GM23248 (cell line): ENCODE results near the gene CPLX1. TPM values are rescaled to one million over a fixed set of nuclear protein-coding genes. Genes with fewer than 3 reads are reported as not detected.

ENCODE experiments used
- DNase-seq: peaks from one replicate; pipeline ENCODE4 v3.0.0-alpha.2; 2015
- H2AFZ ChIP-seq: fragments of 200-600 bp; sonication (generic); 2 replicates; pipeline ENCODE4 v1.6.1; 2016; ENCODE audit warnings: antibody characterized with exemption
- H3F3A ChIP-seq: fragments of 200-600 bp; sonication (generic); 2 replicates; pipeline ENCODE4 v1.6.1; 2016; ENCODE audit warnings: mild to moderate bottlenecking, antibody characterized with exemption, mixed run types; ENCODE audit not compliant: insufficient read depth
- H3K27ac ChIP-seq: fragments of 200-600 bp; sonication (generic); 2 replicates; pipeline ENCODE4 v1.5.1; 2016; ENCODE audit warnings: mild to moderate bottlenecking
- H3K27me3 ChIP-seq: fragments of 200-600 bp; sonication (generic); replicated peaks from 2 replicates; pipeline ENCODE4 v1.6.1; 2016; ENCODE audit warnings: mild to moderate bottlenecking; ENCODE audit not compliant: insufficient read depth
- H3K36me3 ChIP-seq: fragments of 200-600 bp; sonication (generic); 2 replicates; pipeline ENCODE4 v1.6.1; 2016; ENCODE audit warnings: low read depth, mild to moderate bottlenecking
- H3K4me1 ChIP-seq: fragments of 200-600 bp; sonication (generic); 2 replicates; pipeline ENCODE4 v1.6.1; 2016; ENCODE audit warnings: mild to moderate bottlenecking; ENCODE audit not compliant: insufficient read depth
- H3K4me2 ChIP-seq: fragments of 200-600 bp; sonication (generic); one replicate; pipeline ENCODE4 v1.6.1; 2016; ENCODE audit warnings: mild to moderate bottlenecking; ENCODE audit not compliant: unreplicated experiment
- H3K4me3 ChIP-seq: fragments of 200-600 bp; sonication (generic); 2 replicates; pipeline ENCODE4 v1.5.1; 2016; ENCODE audit warnings: mild to moderate bottlenecking
- H3K79me2 ChIP-seq: fragments of 200-600 bp; sonication (generic); 2 replicates; pipeline ENCODE4 v1.6.1; 2016; ENCODE audit warnings: mild to moderate bottlenecking; ENCODE audit not compliant: insufficient read depth
- H3K9ac ChIP-seq: fragments of 200-600 bp; sonication (generic); 2 replicates; pipeline ENCODE4 v1.6.1; 2016; ENCODE audit warnings: mild to moderate bottlenecking
- H3K9me2 ChIP-seq: fragments of 200-600 bp; sonication (generic); 2 replicates; pipeline ENCODE4 v1.6.1; 2016; ENCODE audit warnings: mixed run types, mild to moderate bottlenecking, moderate library complexity; ENCODE audit not compliant: insufficient read depth
- H3K9me3 ChIP-seq: fragments of 200-600 bp; sonication (generic); one replicate; pipeline ENCODE4 v1.6.1; 2017; ENCODE audit warnings: low read depth
- H4K20me1 ChIP-seq: fragments of 200-600 bp; sonication (generic); 2 replicates; pipeline ENCODE4 v1.6.0; 2016; ENCODE audit not compliant: insufficient read depth
- EZH2 ChIP-seq: fragments of 200-600 bp; sonication (generic); IDR thresholded peaks from 2 replicates; pipeline ENCODE4 v1.6.1; 2018; ENCODE audit warnings: antibody characterized with exemption, mild to moderate bottlenecking; ENCODE audit not compliant: insufficient read depth, poor library complexity, severe bottlenecking
- EZH2phosphoT487 ChIP-seq: fragments of 200-600 bp; sonication (generic); IDR thresholded peaks from 2 replicates; pipeline ENCODE4 v1.6.1; 2018; ENCODE audit warnings: antibody characterized with exemption, moderate library complexity, mild to moderate bottlenecking, low read depth; ENCODE audit not compliant: insufficient read depth
- WGBS, 2 experiments: methylation state at CpG; one replicate each; pipeline ENCODE4 v1.1.6; 2015 to 2017; ENCODE audit warnings: low lambda C conversion rate in 2 of 2, low coverage in 1 of 2; ENCODE audit errors: missing lambda C conversion rate in 2 of 2; 5-methylcytosine and 5-hydroxymethylcytosine counted together
- in situ Hi-C: fragments of 300-500 bp; cut with MboI; formaldehyde crosslinking; loops from 2 replicates; pipeline ENCODE4 v1.15.0; 2020
- polyA plus RNA-seq: library from polyadenylated mRNA; unstranded; fragments of >200 nt; fragmentation: Nextera tagmentation; extraction: Ambion mirVana; gene quantifications from 2 replicates; pipeline ENCODE4 v1.2.1, GENCODE V29; 2016
- total RNA-seq: library from RNA; depleted of rRNA; stranded (reverse); fragments of >200 nt; shearing (Covaris generic); gene quantifications from 2 replicates; pipeline ENCODE4 v1.2.3, GENCODE V29; 2014

The CPLX1 gene
- total and polyA plus RNA-seq, 2 experiments from 2014 or later, result not detected

DNA sequence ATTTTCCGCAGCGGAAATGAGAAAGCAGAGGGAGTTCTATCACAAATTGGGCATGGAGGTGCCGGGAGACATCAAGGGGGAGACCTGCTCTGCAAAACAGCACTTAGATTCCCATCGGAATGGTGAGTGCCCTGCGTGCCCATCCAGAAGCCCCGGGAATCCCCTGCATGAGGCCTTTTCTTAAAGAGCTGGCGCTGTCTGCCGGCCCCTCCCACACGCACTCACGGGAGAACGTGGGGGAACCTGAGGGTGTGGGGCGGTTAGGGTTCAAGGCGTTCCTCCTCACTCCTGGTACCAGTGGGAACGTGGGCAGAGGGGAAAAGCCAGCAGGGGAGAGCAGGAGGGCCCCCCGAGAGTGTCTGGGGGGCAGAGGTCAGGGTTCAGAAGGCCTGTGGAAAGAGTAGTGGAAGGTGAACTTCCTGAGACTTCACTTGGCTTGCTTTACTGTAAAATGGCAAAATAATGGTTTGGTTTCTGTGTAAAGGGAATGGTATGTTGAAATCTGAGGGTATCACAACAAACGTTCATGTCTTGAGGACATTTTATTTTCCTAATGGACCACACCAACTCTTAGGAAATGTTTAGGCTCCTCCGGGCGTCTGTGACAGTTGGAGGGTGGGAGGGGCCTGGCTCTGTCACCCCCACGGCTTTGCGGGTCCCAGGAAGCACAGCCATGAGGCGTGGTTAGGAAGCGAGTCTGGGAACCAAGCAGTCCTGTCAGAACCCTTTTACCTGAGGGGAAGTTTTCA is 82.3 kb downstream of the CPLX1 start:
- Histone ChIP-seq H3F3A (peaks cover 14% of the 10 kb centered on the region; the same call in 1 of the 2 replicates), H3K27ac (no peak overlapping the region), H3K4me1 (no peaks in the 10 kb centered on the region), H3K9me3 (no peaks in the 10 kb centered on the region), H4K20me1 (no peaks in the 10 kb centered on the region), H2AFZ (no peak overlapping the region), H3K4me2 (no peak overlapping the region), H3K36me3 (peaks cover 5% of the 10 kb centered on the region; the same call in 1 of the 2 replicates), H3K9ac (no peak overlapping the region), H3K79me2 (0 out of 2 replicates have a peak, but pooled peaks cover under 1% of the 10 kb centered on the region), H3K27me3 (no peaks in the 10 kb centered on the region), H3K4me3 (no peak overlapping the region), H3K9me2 (no peaks in the 10 kb centered on the region)
- no peak for TF ChIP-seq EZH2
- TF ChIP-seq EZH2phosphoT487, result no peak
- peak; percentile 23 for DNase-seq
- in situ Hi-C loops, result no loop called here
- WGBS, 2 experiments, result 73 to 78% methylated on average over 21 to 22 of the region's 22 CpGs

DNA sequence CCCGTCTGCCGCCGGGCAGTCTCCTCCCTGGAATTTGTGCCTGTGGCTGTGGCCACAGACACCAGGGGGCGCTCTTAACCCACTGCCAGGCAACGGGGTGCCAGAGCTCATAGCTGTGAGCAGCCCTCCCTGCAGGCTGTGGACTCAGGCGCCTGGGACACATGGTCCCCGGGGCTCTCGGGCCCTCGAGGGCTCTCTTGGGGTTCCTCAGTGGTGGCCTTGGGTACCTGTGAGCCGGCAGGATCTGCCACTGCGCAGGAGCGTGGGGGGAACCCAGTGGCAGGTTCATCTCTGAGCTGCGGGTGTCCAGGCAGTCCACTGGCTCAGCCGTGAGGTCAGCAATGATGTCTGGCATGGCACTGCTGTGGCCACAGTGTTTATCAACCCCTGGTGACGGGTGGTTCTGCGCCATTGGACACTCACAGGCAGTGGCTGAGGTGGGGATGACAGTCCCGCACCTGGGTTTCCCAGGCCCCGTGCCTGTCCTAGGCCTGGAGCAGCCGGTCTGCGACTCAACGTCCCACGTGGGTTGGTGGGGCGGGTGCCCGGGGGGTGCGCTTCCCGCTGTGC is 83.1 kb downstream of the CPLX1 start:
- 68 to 69% methylated on average over 24 to 26 of the region's 26 CpGs for WGBS, 2 experiments
- Histone ChIP-seq H3K4me1 (no peaks in the 10 kb centered on the region), H3K79me2 (no peaks in the 10 kb centered on the region), H3K4me2 (no peak overlapping the region), H4K20me1 (no peaks in the 10 kb centered on the region), H3K27me3 (no peaks in the 10 kb centered on the region), H3K9ac (no peak overlapping the region), H2AFZ (no peak overlapping the region), H3K9me2 (no peaks in the 10 kb centered on the region), H3K4me3 (no peak overlapping the region), H3F3A (peaks cover 7% of the 10 kb centered on the region; the same call in 1 of the 2 replicates), H3K36me3 (peaks cover under 1% of the 10 kb centered on the region; the same call in 1 of the 2 replicates), H3K27ac (no peak overlapping the region), H3K9me3 (no peaks in the 10 kb centered on the region)
- in situ Hi-C loops, result no loop called here
- TF ChIP-seq EZH2 (no peak), EZH2phosphoT487 (no peak)
- peak; percentile 78 for DNase-seq

DNA sequence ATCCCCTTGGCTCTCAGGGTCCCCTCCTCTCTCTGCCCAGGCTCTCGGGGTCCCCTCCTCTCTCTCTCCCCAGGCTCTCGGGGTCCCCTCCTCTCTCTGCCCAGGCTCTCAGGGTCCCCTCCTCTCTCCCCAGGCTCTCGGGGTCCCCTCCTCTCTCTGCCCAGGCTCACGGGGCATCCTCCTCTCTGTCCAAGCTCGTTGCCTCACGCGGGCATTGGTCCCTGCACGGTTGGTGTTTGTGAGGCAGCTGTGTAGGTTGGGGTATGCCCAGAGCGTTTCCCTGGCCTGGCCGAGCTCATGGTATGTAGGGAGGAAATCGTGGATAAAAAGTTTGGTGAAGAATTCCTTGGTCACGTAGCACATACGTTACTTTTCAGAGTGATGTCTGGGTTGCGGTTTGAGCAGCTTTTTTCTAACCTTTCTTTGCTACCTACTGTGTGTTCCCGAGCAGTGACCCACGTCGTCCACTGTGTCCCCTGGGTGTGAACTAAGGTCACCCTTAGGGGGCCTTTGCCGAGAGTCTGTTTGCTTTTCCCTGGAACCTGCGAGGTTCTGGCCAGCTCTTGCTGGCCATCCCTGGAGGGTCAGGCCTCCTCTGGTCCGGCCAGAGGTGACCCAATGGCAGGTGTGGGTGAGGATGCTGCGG is 83.7 kb downstream of the CPLX1 start:
- Histone ChIP-seq H3K27me3 (no peaks in the 10 kb centered on the region), H3K36me3 (peaks cover 5% of the 10 kb centered on the region; the same call in 1 of the 2 replicates), H3K79me2 (no peaks in the 10 kb centered on the region), H3K9ac (no peak overlapping the region), H3K4me1 (no peaks in the 10 kb centered on the region), H3K9me2 (no peaks in the 10 kb centered on the region), H3K4me3 (no peak overlapping the region), H4K20me1 (no peaks in the 10 kb centered on the region), H3K27ac (no peak overlapping the region), H2AFZ (no peak overlapping the region), H3K4me2 (no peak overlapping the region), H3K9me3 (no peaks in the 10 kb centered on the region), H3F3A (0 out of 2 replicates have a peak, but pooled peaks cover 7% of the 10 kb centered on the region)
- in situ Hi-C loops, result no loop called here
- no peak for DNase-seq
- 74 to 77% methylated on average over 19 to 20 of the region's 21 CpGs for WGBS, 2 experiments
- TF ChIP-seq EZH2phosphoT487 (no peak), EZH2 (no peak)

DNA sequence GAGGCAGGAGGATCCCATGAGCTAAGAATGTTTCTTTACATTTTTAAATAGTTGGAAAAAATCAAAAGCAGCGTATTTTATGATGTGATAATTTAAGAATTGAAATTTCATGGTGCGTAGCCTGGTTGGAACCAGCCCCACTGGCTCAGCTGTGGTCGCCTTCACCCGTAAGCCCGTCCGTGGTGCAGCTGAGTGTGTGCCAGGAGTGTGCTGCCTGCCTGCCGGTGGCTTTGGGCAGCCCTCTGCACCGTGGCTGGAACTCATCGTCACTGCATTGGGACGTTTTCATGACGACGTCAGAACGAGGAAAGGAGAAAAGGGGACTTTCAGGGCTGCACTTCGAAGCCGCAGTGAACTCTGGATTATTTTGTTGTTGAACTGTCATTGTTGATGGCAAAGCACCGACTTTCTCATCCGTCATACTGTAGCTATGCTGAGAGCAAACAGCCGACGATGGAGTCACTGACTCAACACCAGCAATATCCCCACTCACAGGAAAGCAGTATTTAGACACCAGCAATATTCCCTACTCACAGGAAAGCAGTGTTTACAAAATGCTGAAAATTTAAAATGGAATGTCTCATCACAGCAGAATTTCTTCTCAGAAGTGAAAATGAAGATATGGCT is 85.2 kb downstream of the CPLX1 start:
- Histone ChIP-seq H3K4me2 (no peak overlapping the region), H3F3A (0 out of 2 replicates have a peak, but pooled peaks cover 7% of the 10 kb centered on the region), H3K9ac (no peak overlapping the region), H3K27me3 (no peaks in the 10 kb centered on the region), H3K4me3 (no peak overlapping the region), H3K9me3 (no peaks in the 10 kb centered on the region), H3K9me2 (no peaks in the 10 kb centered on the region), H3K27ac (no peak overlapping the region), H3K79me2 (no peaks in the 10 kb centered on the region), H4K20me1 (no peaks in the 10 kb centered on the region), H3K4me1 (no peaks in the 10 kb centered on the region), H2AFZ (no peak overlapping the region), H3K36me3 (peaks cover 6% of the 10 kb centered on the region; the same call in 1 of the 2 replicates)
- WGBS, 2 experiments, result 77 to 78% methylated on average over 19 of the region's 19 CpGs
- in situ Hi-C loops, result no loop called here
- TF ChIP-seq EZH2phosphoT487 (no peak), EZH2 (no peak)
- peak; percentile 50 for DNase-seq
